Measurements from ENCODE around the gene PRC1. TPM values are rescaled to one million over a fixed set of nuclear protein-coding genes. Genes with fewer than 3 reads are reported as not detected.

The PRC1 gene
- total RNA-seq, 4 donors from 2014 or later: 4.0 to 5.8 (median 4.6) TPM

- Histone ChIP-seq H3K4me1 (no peaks in the 10 kb centered on the region), H3K4me3 (no peak overlapping the region), H3K36me3 (peaks cover 0 to 48% (median 26%) of the 10 kb centered on the region in 4 donors), H3K27me3 (no peaks in the 10 kb centered on the region), H3K9me3 (no peaks in the 10 kb centered on the region), H3K27ac (replicated peaks in 1 of 4) (no peak overlapping the region)
- intact Hi-C loops (cut with DNase I): no loop called here
- TF ChIP-seq, protein P1, sequence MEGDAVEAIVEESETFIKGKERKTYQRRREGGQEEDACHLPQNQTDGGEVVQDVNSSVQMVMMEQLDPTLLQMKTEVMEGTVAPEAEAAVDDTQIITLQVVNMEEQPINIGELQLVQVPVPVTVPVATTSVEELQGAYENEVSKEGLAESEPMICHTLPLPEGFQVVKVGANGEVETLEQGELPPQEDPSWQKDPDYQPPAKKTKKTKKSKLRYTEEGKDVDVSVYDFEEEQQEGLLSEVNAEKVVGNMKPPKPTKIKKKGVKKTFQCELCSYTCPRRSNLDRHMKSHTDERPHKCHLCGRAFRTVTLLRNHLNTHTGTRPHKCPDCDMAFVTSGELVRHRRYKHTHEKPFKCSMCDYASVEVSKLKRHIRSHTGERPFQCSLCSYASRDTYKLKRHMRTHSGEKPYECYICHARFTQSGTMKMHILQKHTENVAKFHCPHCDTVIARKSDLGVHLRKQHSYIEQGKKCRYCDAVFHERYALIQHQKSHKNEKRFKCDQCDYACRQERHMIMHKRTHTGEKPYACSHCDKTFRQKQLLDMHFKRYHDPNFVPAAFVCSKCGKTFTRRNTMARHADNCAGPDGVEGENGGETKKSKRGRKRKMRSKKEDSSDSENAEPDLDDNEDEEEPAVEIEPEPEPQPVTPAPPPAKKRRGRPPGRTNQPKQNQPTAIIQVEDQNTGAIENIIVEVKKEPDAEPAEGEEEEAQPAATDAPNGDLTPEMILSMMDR (IDR thresholded peaks at IDR 0.05): no peak
- TF ChIP-seq POLR2A (IDR thresholded peaks at IDR 0.05; ENCODE audit: low read depth) (no peak), POLR2AphosphoS5 (IDR thresholded peaks at IDR 0.05) (no peak), EP300 (IDR thresholded peaks at IDR 0.05) (no peak)
- no peak for DNase-seq (ENCODE audit: extremely low spot score)
- WGBS: 84% methylated on average over 1 of the region's 1 CpG
These were observed 25.9 kb downstream of the PRC1 start for GRCh38 chr15:90968434-90968833.

GRCh38 chr15:90967206-90967605 is 27.1 kb downstream of the PRC1 start:
- TF ChIP-seq EP300 (IDR thresholded peaks at IDR 0.05) (no peak), POLR2A (IDR thresholded peaks at IDR 0.05; ENCODE audit: low read depth) (no peak), POLR2AphosphoS5 (IDR thresholded peaks at IDR 0.05) (no peak)
- TF ChIP-seq, protein P1 (IDR thresholded peaks at IDR 0.05): no peak
- Histone ChIP-seq H3K9me3 (no peaks in the 10 kb centered on the region), H3K27me3 (no peaks in the 10 kb centered on the region), H3K4me3 (no peak overlapping the region), H3K27ac (replicated peaks in 1 of 4) (no peak overlapping the region), H3K36me3 (peaks cover 0 to 60% (median 36%) of the 10 kb centered on the region in 4 donors), H3K4me1 (no peaks in the 10 kb centered on the region)
- DNase-seq (ENCODE audit: extremely low spot score): no peak
- 91% methylated on average over 5 of the region's 5 CpGs for WGBS
- intact Hi-C loops (cut with DNase I): no loop called here

GRCh38 chr15:90966262-90966661 is 28.1 kb downstream of the PRC1 start:
- no peaks in the 10 kb centered on the region for H3K9me3 ChIP-seq
- no peaks in the 10 kb centered on the region for H3K4me1 ChIP-seq
- TF ChIP-seq POLR2AphosphoS5 (IDR thresholded peaks at IDR 0.05) (no peak), EP300 (IDR thresholded peaks at IDR 0.05) (no peak), POLR2A (IDR thresholded peaks at IDR 0.05; ENCODE audit: low read depth) (no peak)
- TF ChIP-seq, protein P1 (IDR thresholded peaks at IDR 0.05): no peak
- peaks cover 0 to 69% (median 46%) of the 10 kb centered on the region in 4 donors for H3K36me3 ChIP-seq
- DNase-seq (ENCODE audit: extremely low spot score): no peak
- no peak overlapping the region for H3K27ac ChIP-seq (replicated peaks in 1 of 4)
- intact Hi-C loops (cut with DNase I): no loop called here
- WGBS: 91% methylated on average over 9 of the region's 9 CpGs
- H3K4me3 ChIP-seq: no peak overlapping the region
- H3K27me3 ChIP-seq: no peaks in the 10 kb centered on the region

DNA sequence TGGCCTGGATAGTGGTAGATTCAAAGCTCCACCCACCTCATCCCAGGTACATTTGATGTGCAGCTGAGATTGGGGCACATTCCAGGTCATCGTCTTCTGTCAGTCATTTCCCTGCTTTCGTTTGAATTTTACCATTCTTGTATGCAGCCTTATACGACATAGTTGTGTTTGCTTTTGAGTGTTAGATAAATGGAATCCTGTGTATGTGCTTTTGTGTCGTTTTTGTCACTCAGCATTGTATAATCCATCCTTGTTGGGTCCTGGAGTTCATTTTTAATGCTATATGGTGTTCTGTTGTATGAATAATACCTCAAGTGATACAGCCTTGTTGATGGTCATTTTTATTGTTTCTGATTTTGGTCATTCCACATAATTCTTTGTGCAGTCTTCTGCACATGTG is 32.3 kb downstream of the PRC1 start:
- Histone ChIP-seq H3K4me1 (peaks cover 25 to 41% (median 37%) of the 10 kb centered on the region in 4 donors), H3K4me3 (no peak overlapping the region), H3K9me3 (no peaks in the 10 kb centered on the region), H3K36me3 (peaks cover 0 to 66% (median 48%) of the 10 kb centered on the region in 4 donors), H3K27ac (replicated peaks in 1 of 4) (no peak overlapping the region), H3K27me3 (no peaks in the 10 kb centered on the region)
- TF ChIP-seq, protein P1 (IDR thresholded peaks at IDR 0.05): no peak
- TF ChIP-seq POLR2A (IDR thresholded peaks at IDR 0.05; ENCODE audit: low read depth) (no peak), POLR2AphosphoS5 (IDR thresholded peaks at IDR 0.05) (no peak), EP300 (IDR thresholded peaks at IDR 0.05) (no peak)
- intact Hi-C loops (cut with DNase I): no loop called here
- WGBS: 83% methylated on average over 4 of the region's 4 CpGs
- DNase-seq (ENCODE audit: extremely low spot score): no peak
